AG09309 (cell line): ENCODE measurements around the gene DNALI1.

Experiments
- DNase-seq: peaks from one replicate; pipeline ENCODE4 v3.0.0-alpha.2; 2010; ENCODE audit warnings: low read depth
- H3K4me3 ChIP-seq: 2 replicates; pipeline ENCODE4 v1.5.1; 2011; ENCODE audit warnings: mild to moderate bottlenecking, low read depth, low read length, moderate library complexity; ENCODE audit not compliant: control insufficient read depth
- TF ChIP-seq, protein P1 (sequence below): IDR thresholded peaks from 2 replicates; pipeline ENCODE4 v1.5.1; 2011; ENCODE audit warnings: mild to moderate bottlenecking, low read depth, low read length, inconsistent platforms; ENCODE audit not compliant: insufficient read depth, control insufficient read depth; ENCODE audit errors: missing control alignments

The DNALI1 gene

DNA sequence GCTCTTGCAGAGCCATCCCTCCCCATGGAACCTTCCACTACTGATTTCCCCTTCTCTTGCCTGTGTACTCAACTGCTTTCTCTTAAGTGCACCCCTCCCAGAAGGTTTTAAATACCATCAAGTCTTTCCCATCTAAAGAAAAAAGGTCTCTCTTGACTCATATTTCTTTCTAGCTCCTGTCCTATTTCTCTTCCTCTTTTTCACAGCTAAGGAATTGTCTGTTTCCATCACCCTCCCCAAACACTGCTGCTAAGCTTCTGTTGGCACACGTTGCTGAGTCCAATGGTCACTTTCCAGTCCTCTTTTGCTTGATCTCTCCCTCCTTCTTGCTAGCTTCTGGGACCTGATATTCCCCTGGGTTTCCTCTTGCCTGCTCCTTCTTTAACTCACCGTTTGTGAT is 52.3 kb downstream of the DNALI1 start:
- TF ChIP-seq, protein P1, sequence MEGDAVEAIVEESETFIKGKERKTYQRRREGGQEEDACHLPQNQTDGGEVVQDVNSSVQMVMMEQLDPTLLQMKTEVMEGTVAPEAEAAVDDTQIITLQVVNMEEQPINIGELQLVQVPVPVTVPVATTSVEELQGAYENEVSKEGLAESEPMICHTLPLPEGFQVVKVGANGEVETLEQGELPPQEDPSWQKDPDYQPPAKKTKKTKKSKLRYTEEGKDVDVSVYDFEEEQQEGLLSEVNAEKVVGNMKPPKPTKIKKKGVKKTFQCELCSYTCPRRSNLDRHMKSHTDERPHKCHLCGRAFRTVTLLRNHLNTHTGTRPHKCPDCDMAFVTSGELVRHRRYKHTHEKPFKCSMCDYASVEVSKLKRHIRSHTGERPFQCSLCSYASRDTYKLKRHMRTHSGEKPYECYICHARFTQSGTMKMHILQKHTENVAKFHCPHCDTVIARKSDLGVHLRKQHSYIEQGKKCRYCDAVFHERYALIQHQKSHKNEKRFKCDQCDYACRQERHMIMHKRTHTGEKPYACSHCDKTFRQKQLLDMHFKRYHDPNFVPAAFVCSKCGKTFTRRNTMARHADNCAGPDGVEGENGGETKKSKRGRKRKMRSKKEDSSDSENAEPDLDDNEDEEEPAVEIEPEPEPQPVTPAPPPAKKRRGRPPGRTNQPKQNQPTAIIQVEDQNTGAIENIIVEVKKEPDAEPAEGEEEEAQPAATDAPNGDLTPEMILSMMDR = no peak
- DNase-seq = no peak
- H3K4me3 ChIP-seq = no peak overlapping the region

DNA sequence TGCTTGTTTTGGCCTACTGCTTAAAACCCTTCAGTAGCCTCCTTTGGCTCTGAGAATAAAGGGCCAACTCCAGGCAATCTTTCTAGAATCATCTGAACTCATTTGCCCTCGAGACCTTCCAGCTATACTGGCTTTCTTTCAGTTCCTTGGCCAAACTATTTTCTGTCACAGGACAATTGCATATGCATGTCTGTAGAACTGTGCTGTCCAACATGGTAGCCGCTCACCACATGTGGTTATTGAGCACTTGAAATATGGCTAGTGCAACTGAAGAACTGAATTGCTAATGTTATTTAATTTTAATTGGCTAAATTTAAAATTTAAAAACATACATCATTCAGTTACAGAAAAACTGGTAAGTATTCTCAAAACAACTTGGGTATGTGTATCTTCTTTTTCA is 53.3 kb downstream of the DNALI1 start:
- DNase-seq = no peak
- H3K4me3 ChIP-seq = no peak overlapping the region
- TF ChIP-seq, protein P1 = no peak

DNA sequence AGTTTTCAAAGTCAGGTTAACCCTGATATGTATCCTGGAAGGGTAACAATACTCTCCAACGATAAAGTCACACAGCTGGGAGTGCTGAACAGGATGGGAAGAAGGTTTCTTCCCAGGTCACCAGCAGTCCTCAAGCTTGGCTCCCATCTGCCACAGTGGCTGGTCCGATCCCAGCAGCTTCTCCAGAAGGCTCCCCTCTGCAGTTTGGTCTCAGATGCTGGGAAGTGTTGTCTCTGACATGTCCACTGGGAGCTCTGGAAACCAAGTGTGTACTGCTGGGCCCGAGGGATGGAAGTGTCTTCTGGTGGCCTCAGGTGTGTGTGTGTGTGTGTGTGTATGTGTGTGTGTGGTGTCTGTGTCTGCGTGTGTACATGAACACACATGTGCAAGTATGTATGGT is 55.4 kb downstream of the DNALI1 start:
- TF ChIP-seq, protein P1 = no peak
- DNase-seq = no peak
- no peak overlapping the region for H3K4me3 ChIP-seq

DNA sequence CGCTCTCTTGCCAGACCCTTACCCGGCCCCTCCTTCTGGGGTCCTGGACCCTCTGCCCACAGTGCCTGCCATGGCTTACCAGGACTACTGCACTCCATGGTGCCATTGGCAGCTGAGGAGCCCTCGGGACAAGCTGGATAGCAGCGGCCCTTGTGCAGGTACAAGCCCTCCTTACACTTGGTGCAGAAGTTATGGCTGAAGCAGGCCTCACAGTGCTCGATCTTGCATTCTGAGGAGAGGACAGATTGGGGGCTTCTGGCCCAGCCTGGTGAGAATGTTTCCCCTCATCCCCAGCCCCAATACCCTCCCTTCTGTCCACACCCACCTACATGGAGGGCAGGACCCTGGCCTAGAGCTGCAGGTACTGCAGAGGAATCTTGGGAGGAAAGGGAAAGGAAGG is 57.4 kb downstream of the DNALI1 start:
- TF ChIP-seq, protein P1 = no peak
- H3K4me3 ChIP-seq = no peak overlapping the region
- DNase-seq = no peak

- TF ChIP-seq, protein P1 = no peak
- no peak overlapping the region for H3K4me3 ChIP-seq
- no peak for DNase-seq
Measured at GRCh38 chr1:37616330-37616729, 59.6 kb downstream of the DNALI1 start.
